PC-9 (cell line): ENCODE data around the gene PIK3IP1.

Source experiments
- CTCF ChIP-seq: fragments of 200-600 bp; sonication (generic); conservative IDR thresholded peaks from 2 replicates; pipeline ENCODE4 v1.6.1; 2017; ENCODE audit warnings: mixed run types, antibody characterized with exemption, mild to moderate bottlenecking, moderate library complexity
- EZH2 ChIP-seq: fragments of 200-600 bp; sonication (generic); IDR thresholded peaks from 2 replicates; pipeline ENCODE4 v1.8.0; 2017; ENCODE audit warnings: antibody characterized with exemption, low read depth

GRCh38 chr22:31328544-31328960, 36.3 kb upstream of the PIK3IP1 start:
- TF ChIP-seq CTCF (no peak), EZH2 (no peak)
